NCI-H446 treated with DMSO at 0.1 percent for 48 hours (cell line): ENCODE data around the gene AHRR.
"Not testable (repeated sequence)": the region's sequence is repeated elsewhere in the genome, so short reads cannot be mapped to it uniquely, and the experiment has no call there.

Experiments
- DNase-seq: peaks from one replicate; lab custom pipeline; 2025; lab: John Stamatoyannopoulos, UW

AHRR gene

GRCh38 chr5:395921-396530 lies 74.5 kb downstream of the AHRR start:
- no peak for DNase-seq

- DNase-seq: no peak
Observed at GRCh38 chr5:396531-396961, 75.0 kb downstream of the AHRR start.

- not testable (repeated sequence) for DNase-seq
Observed at GRCh38 chr5:398141-398474, 76.6 kb downstream of the AHRR start.

GRCh38 chr5:398475-399295 lies 77.2 kb downstream of the AHRR start:
- no peak for DNase-seq

GRCh38 chr5:399296-400281 lies 78.1 kb downstream of the AHRR start:
- DNase-seq: no peak

- no peak for DNase-seq
Observed at GRCh38 chr5:400282-401145, 79.0 kb downstream of the AHRR start.

GRCh38 chr5:401146-402034 lies 79.9 kb downstream of the AHRR start:
- no peak for DNase-seq

- DNase-seq: not testable (repeated sequence)
Observed at GRCh38 chr5:402219-402614, 80.7 kb downstream of the AHRR start.

GRCh38 chr5:402615-403359 lies 81.3 kb downstream of the AHRR start:
- no peak for DNase-seq

- DNase-seq: no peak
Observed at GRCh38 chr5:403995-404394, 82.5 kb downstream of the AHRR start.

GRCh38 chr5:404666-405241 lies 83.2 kb downstream of the AHRR start:
- no peak for DNase-seq

- DNase-seq: no peak
Observed at GRCh38 chr5:405421-405820, 83.9 kb downstream of the AHRR start.

GRCh38 chr5:406041-406440 lies 84.5 kb downstream of the AHRR start:
- DNase-seq: no peak

GRCh38 chr5:407051-407450 lies 85.5 kb downstream of the AHRR start:
- no peak for DNase-seq

- DNase-seq: no peak
Observed at GRCh38 chr5:407801-408268, 86.3 kb downstream of the AHRR start.

GRCh38 chr5:410911-411517 lies 89.5 kb downstream of the AHRR start:
- no peak for DNase-seq

- DNase-seq: no peak
Observed at GRCh38 chr5:411728-412127, 90.2 kb downstream of the AHRR start.

GRCh38 chr5:414991-415927 lies 93.7 kb downstream of the AHRR start:
- not testable (repeated sequence) for DNase-seq
